Activated T-cell treated with anti-CD3 and anti-CD28 coated beads, Interleukin-2, amount 50 U/mL, for 4 hours (primary cell): ENCODE results near the gene SLC6A17. TPM values are rescaled to one million over a fixed set of nuclear protein-coding genes. Genes with fewer than 3 reads are reported as not detected.
A peak's percentile ranks its signal among the peaks of the same experiment; 100 is the strongest.

ENCODE experiments used
- ATAC-seq, 2 donors: fragments of 200-7000 bp; cut with Tn5 transposase; one replicate each; pipeline ENCODE4 v1.10.0; 2021
- DNase-seq: peaks from one replicate; pipeline ENCODE4 v3.0.0-alpha.2; 2020
- H3K27me3 Mint-ChIP-seq: one replicate; pipeline ENCODE4 v1.8.0; 2021; ENCODE audit warnings: low read depth, mixed read lengths
- H3K36me3 Mint-ChIP-seq: one replicate; pipeline ENCODE4 v1.8.0; 2022; ENCODE audit warnings: mixed read lengths; ENCODE audit not compliant: insufficient read depth
- H3K4me1 Mint-ChIP-seq: one replicate; pipeline ENCODE4 v1.8.0; 2021; ENCODE audit warnings: low read depth, mixed read lengths
- H3K4me3 Mint-ChIP-seq: one replicate; pipeline ENCODE4 v1.8.0; 2021; ENCODE audit warnings: mild to moderate bottlenecking, moderate library complexity, mixed read lengths
- H3K9me3 Mint-ChIP-seq: one replicate; pipeline ENCODE4 v1.8.0; 2021; ENCODE audit warnings: mixed read lengths
- total RNA-seq, 3 donors: library from RNA; stranded (reverse); gene quantifications; one replicate each; pipeline ENCODE4 v1.2.1, GENCODE V29; 2021

The SLC6A17 gene
- total RNA-seq, 3 donors from 2014 or later: 0.05 to 0.10 TPM; not detected in 1

DNA sequence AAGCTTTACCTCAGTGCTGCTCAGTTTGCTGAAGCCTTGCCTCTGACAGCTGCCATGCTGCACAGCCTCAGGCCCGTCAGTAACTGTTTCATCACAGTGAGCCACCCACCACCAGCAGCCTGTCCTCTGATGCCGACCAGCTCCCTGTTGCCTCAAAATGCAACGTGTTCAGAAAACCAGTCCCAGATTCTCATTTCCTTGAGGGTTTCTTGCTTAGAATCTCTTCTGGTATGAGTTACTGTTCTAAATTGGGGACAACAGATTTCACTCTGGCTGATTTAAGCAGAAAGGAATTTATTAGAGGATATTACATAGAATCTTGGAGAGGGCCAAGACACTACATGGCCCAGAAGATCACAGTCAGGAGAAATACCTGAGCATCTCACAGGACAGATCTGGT lies 27.1 kb upstream of the SLC6A17 start:
- peaks cover 3% of the 10 kb centered on the region for H3K9me3 Mint-ChIP-seq
- peaks cover 5% of the 10 kb centered on the region for H3K4me1 Mint-ChIP-seq
- DNase-seq: no peak
- peaks cover 31% of the 10 kb centered on the region for H3K27me3 Mint-ChIP-seq
- no peak overlapping the region for H3K4me3 Mint-ChIP-seq
- no peak for ATAC-seq
- no peaks in the 10 kb centered on the region for H3K36me3 Mint-ChIP-seq

DNA sequence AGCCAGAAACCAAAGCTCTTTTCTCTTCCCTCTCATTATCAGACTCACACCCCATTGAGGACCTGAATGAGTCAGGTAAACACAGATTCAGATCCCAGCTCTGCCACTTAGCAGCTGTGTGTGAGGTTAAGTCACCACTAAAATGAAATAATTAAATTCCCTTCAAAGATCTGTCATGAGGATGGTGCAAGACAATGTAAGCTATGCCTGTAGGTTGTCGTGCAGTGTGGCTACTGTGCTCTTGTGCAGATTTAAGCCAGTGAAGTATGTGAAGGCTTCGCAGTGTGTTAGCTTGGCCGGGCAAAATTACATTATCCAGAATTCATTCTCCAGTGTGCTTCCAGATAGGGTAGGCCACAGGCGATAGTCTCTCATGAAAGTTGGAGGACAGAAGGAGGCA lies 24.5 kb upstream of the SLC6A17 start:
- H3K36me3 Mint-ChIP-seq: no peaks in the 10 kb centered on the region

DNA sequence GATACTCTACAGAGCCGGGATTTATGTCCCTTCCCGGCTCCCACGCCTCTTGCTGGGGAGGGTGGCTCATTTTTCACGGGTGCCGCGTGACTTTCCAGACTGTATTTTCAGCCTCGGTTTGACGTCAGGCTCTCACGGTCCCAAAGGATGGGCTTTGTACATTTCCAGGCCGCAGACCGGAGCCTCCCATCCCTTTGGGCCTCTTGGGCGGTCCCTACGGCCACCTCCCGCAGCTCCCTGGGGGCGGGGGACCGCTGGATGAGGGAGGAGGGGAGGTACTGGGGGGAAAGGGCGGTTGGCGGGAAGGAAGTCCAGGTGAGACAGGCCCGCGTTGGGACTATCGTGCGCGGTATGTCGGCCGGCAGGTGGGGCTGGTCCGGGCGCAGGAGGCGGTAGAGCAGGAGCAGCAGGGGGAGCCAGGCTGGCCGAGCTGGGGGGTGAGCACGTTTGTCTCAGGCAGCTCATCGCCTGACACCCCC lies 20.1 kb upstream of the SLC6A17 start:
- Mint-ChIP-seq H3K4me3 (no peak overlapping the region), H3K36me3 (no peaks in the 10 kb centered on the region), H3K27me3 (peaks cover 45% of the 10 kb centered on the region), H3K4me1 (peaks cover 2% of the 10 kb centered on the region), H3K9me3 (peaks cover 3% of the 10 kb centered on the region)
- DNase-seq (no peak), ATAC-seq (peak in 1 of 2 donors; percentile 53)

More for the DNA sequence above, 24.5 kb upstream of the SLC6A17 start:
- ATAC-seq (no peak), DNase-seq (no peak)
- peaks cover 2% of the 10 kb centered on the region for H3K4me1 Mint-ChIP-seq
- peaks cover 48% of the 10 kb centered on the region for H3K27me3 Mint-ChIP-seq
- H3K9me3 Mint-ChIP-seq: peaks cover 3% of the 10 kb centered on the region
- no peak overlapping the region for H3K4me3 Mint-ChIP-seq

DNA sequence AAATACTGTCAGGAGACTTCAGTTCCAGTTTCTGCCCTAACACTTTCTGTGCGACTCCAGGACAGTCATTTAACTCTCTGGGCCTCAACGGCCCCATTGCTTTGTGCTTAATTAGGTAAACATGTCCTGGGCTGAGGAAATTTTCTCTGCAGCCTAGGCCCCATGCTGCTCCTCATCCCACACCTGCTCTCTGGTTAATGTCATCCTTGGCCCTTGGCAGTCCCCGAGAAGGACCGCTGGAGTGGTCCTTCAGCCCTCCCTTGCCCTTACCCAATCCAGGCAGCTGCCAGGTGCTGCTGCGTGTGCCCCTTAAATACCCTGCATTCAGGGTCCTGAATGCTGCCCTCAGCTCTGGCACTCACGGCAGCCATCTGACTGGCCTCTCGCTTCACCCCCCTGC lies 19.3 kb upstream of the SLC6A17 start:
- H3K4me1 Mint-ChIP-seq: peaks cover 2% of the 10 kb centered on the region
- no peak for DNase-seq
- peaks cover under 1% of the 10 kb centered on the region for H3K9me3 Mint-ChIP-seq
- H3K4me3 Mint-ChIP-seq: no peak overlapping the region
- no peaks in the 10 kb centered on the region for H3K36me3 Mint-ChIP-seq
- ATAC-seq: no peak
- H3K27me3 Mint-ChIP-seq: peaks cover 45% of the 10 kb centered on the region

DNA sequence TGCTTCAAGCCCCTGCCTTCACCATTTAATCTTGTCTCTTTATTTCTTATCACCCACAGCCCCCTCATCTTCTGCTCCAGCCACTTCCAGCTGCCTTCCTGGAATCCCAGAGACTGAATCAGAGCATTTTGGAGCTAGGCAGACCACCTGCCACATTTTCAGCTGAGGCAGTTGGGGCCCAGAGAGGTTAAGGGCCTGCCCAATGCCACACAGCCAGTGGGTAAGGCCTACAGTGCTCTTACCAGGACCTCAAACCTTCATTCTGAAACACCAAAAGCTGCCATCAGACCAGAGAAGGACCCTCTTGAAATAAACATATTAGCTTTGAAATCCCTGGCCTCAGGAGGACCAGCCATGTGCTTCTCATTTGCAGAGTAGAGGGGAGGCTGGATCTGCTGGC lies 17.6 kb upstream of the SLC6A17 start:
- Mint-ChIP-seq H3K27me3 (peaks cover 50% of the 10 kb centered on the region), H3K36me3 (no peaks in the 10 kb centered on the region)
- ATAC-seq: no peak

DNA sequence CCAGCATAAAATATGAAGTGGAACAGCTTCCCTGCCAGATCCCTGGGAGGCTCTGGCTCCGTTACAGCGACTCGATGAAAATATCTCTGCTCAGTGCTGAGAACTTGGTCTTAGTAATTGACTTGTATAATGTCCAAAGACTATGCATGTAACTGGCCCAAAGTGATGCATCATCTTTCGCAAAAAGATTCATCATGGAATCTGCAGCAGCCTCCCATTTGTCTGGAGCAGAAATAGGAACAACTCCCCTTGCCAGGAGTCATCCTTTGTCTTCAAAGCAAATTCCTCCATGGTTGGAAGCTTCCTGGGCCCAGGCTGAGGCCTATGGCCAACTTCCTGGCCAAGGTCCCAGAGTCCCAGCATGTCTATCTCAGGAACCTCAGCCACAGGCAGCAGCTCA lies 16.9 kb upstream of the SLC6A17 start:
- Mint-ChIP-seq H3K4me3 (no peak overlapping the region), H3K27me3 (peaks cover 48% of the 10 kb centered on the region), H3K36me3 (no peaks in the 10 kb centered on the region), H3K9me3 (no peaks in the 10 kb centered on the region), H3K4me1 (peaks cover 13% of the 10 kb centered on the region)
- no peak for ATAC-seq
- no peak for DNase-seq

More for the DNA sequence above, 17.6 kb upstream of the SLC6A17 start:
- no peak for DNase-seq
- no peak overlapping the region for H3K4me3 Mint-ChIP-seq
- H3K9me3 Mint-ChIP-seq: no peaks in the 10 kb centered on the region
- H3K4me1 Mint-ChIP-seq: peaks cover 12% of the 10 kb centered on the region

DNA sequence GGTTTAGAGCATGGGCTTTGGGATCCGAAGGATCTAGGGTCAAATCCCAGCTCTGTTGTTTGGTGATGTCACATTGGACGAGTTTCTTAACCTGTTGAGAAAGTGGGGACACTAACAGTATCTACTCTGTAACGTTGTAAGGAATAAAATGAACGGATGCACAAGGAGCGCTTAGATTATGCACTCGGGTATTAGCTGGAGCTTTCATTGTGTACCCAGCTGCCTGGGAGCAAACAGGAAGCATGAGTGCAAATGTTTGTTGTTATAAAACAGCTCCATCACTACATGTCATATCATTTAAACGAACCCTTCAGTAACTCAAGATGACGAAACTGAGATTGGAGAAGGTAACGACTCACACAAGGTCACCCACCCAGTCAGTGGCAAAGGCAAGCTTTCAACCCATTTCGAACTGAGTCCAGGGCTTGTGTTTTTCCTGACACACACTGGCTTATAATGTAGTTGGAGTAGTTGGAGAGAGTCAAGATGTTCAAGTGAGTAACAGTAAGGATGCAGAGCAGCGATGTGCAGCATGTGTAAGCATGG lies 16.2 kb upstream of the SLC6A17 start:
- Mint-ChIP-seq H3K9me3 (no peaks in the 10 kb centered on the region), H3K36me3 (no peaks in the 10 kb centered on the region), H3K27me3 (peaks cover 45% of the 10 kb centered on the region), H3K4me1 (peaks cover 13% of the 10 kb centered on the region), H3K4me3 (no peak overlapping the region)
- ATAC-seq (no peak), DNase-seq (no peak)

DNA sequence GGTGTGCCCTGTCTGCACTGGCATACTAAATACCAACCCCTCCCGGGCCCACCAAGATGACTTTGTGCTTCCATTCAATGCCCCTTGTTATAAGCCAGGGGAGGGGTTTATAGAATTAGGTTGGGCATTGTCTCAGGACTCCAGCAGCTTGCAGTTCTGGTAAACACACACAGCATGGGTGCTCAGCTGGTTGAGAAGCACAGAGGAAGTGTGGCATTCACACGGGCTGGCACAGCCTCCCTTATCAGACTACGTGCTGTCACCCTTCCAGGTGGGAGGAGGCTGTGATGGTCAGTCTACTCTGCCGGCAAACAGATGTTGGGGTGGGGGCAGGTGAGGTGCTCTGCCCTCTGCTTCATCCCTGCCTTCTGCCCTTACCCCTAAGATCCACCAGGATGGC lies 15.0 kb upstream of the SLC6A17 start:
- Mint-ChIP-seq H3K36me3 (no peaks in the 10 kb centered on the region), H3K27me3 (peaks cover 41% of the 10 kb centered on the region)

DNA sequence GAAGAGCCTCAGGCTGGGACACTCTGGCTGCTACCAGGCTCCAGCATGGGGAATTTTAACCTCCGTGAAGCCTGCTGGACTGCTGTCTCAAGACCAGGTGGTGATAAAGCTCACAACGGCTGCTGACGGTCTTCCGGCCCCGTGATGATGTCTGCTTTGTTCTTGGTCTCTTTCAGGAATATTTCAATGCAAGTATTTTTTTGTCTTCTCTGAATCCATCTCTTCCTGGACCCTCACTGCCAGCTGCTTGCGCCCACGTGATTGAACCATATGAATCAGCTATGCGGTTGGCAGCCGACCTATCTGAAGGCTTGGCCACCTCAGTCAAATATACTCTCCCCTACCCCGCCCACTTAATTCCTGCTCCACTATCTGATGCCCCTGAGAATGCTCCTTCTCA lies 14.6 kb upstream of the SLC6A17 start:
- Mint-ChIP-seq H3K4me3 (no peak overlapping the region), H3K36me3 (no peaks in the 10 kb centered on the region), H3K9me3 (no peaks in the 10 kb centered on the region), H3K4me1 (peaks cover 11% of the 10 kb centered on the region), H3K27me3 (peaks cover 39% of the 10 kb centered on the region)
- DNase-seq (no peak), ATAC-seq (no peak)

More for the DNA sequence above, 15.0 kb upstream of the SLC6A17 start:
- DNase-seq (no peak), ATAC-seq (peak in 1 of 2 donors; percentile 7)
- Mint-ChIP-seq H3K4me1 (peaks cover 13% of the 10 kb centered on the region), H3K9me3 (no peaks in the 10 kb centered on the region), H3K4me3 (no peak overlapping the region)

DNA sequence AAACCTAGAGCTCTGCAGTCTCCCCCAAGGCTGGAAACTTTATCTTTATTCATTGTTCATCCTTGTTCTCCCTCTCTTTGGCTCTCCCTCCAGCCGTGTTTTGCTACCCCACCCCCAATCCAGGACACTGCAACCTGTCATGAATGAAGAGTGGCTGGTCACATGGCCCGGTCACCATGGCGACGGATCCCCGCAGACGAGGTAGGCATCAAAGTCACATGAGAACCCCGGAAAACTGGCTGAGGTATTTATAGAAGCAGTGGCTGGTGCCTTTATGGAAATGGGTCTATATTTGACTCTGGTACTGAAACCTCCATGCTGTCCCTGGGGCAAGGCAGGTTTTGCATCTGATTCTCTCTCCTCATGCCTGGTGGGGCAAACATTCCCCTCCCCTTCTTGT lies 13.4 kb upstream of the SLC6A17 start:
- DNase-seq: no peak
- Mint-ChIP-seq H3K27me3 (peaks cover 28% of the 10 kb centered on the region), H3K36me3 (no peaks in the 10 kb centered on the region), H3K9me3 (no peaks in the 10 kb centered on the region), H3K4me3 (no peak overlapping the region), H3K4me1 (peaks cover 10% of the 10 kb centered on the region)
- peak in 1 of 2 donors; percentile 38 for ATAC-seq

DNA sequence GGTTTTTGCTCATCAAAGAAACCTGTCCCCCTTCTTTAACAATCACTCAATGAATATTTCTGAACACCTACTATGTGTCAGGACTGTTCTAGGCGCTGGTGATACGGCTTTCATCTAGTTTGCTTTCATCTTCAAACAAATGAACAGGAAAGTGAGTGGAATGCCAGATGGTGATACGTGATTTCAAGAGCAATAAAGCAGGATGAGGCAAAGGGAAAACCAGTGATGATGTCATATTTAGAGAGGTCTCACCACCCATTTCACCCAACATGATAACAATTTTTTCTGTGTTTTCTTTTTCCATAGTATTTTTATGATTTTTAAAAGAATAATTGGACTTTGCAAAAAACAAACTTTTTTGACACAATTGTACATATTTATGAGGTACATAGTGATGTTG lies 11.3 kb upstream of the SLC6A17 start:
- no peak overlapping the region for H3K4me3 Mint-ChIP-seq
- H3K36me3 Mint-ChIP-seq: no peaks in the 10 kb centered on the region
- peaks cover 10% of the 10 kb centered on the region for H3K4me1 Mint-ChIP-seq
- no peaks in the 10 kb centered on the region for H3K9me3 Mint-ChIP-seq
- ATAC-seq (no peak), DNase-seq (no peak)
- peaks cover 26% of the 10 kb centered on the region for H3K27me3 Mint-ChIP-seq

DNA sequence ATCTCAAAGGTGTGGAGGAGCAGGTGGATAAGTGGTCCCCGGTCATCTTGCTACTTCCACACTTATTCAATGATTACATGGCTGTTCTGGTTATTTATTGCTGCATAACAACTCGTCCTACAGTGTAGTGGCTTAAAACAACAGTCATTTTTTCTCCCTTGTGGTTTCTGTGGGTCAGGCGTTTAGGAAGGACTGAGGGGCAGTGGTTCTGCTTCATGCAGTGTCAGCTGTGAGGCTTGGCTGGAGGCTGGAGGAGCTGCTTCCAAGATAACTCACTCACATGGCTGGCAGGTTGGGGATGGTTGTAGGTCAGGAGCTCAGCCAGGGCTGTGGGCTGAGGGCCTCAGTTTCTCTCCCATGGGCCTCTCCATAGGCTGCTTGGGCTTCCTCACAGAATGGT lies 5.9 kb upstream of the SLC6A17 start:
- Mint-ChIP-seq H3K36me3 (no peaks in the 10 kb centered on the region), H3K27me3 (peaks cover 7% of the 10 kb centered on the region), H3K4me3 (no peak overlapping the region), H3K4me1 (no peaks in the 10 kb centered on the region), H3K9me3 (no peaks in the 10 kb centered on the region)
- ATAC-seq (no peak), DNase-seq (no peak)

DNA sequence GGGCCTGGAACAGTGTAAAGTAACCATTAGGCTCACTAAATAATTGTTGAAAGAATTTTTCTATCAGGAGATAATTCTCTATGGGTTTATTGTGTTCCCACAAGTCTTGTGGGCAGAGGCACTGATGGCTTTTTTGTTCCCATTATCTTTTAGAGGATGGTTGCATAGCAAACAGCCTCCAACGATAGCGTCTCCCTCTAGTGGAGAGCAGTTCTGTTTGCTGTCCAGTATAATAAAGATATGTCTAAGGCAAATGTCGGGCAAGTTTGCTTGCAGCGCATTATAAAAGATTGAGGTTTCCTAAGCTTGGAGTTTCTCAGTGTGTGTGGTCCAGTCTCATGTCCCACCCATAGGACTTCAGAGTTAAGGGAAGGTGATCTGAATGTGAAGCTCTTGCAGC lies 1.3 kb upstream of the SLC6A17 start:
- no peak for ATAC-seq
- Mint-ChIP-seq H3K9me3 (no peaks in the 10 kb centered on the region), H3K36me3 (no peaks in the 10 kb centered on the region), H3K4me3 (no peak overlapping the region), H3K4me1 (no peaks in the 10 kb centered on the region), H3K27me3 (peaks cover 25% of the 10 kb centered on the region)
- no peak for DNase-seq

DNA sequence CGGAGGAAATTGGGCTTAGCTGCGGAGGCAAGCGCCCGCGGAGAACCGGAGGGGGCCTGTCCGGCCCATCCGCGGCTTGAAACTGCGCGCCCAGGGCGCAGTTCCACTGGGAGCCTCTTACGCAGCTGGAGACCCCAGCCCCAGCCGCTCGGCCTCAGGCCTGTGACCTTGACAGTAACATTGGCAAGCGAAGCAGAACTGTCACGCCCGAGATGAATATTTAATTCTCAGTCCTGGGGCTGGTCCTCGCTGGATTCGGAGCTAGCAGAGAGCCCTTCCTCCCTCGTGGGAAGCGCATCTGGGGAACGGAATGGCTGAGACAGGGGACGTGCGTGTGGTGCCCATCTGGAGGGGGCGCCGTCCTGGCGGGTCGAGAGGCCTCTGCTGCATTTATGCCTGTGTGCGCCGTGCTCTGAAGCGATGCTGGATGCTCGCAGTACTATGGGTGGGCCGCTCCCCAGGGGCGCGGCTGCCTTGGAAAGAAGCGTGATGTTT lies 928 bp downstream of the SLC6A17 start:
- Mint-ChIP-seq H3K27me3 (peaks cover 48% of the 10 kb centered on the region), H3K36me3 (no peaks in the 10 kb centered on the region), H3K4me3 (no peak overlapping the region), H3K9me3 (no peaks in the 10 kb centered on the region), H3K4me1 (no peaks in the 10 kb centered on the region)
- ATAC-seq (peak in 1 of 2 donors; percentile 7), DNase-seq (no peak)

DNA sequence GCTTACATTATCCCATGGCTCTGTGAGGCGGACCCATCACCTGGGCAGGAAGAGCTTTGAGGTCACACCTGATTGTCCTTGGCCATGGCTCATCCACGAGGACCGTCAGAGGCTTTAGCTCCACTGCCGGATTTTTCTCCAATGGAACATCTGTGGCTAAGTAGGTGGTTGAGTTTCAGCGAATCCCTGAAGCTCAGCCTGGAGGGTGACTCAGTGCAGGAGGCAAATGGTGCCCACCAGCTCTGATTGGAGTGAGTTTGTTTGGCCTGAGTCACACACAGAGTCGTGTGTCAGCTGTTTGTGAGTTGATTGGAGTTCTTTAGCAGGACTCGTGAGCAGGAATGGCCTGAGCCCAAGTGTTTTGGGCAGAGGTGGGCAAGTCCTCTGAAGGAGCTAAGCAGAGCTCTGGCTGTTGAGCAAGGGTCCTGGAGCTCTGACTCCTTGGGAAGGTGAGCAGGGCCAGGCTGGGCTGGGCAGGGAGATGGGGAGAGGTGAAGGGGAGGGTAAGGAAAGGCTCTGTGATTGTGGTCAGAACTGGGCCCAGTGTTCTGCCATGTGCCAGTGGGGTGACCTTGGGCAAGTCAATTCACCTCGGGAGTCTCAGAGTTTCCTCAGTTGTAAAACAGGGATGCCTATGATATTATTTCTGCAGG lies 2.0 kb downstream of the SLC6A17 start:
- H3K27me3 Mint-ChIP-seq: peaks cover 58% of the 10 kb centered on the region
- H3K36me3 Mint-ChIP-seq: no peaks in the 10 kb centered on the region
- H3K9me3 Mint-ChIP-seq: no peaks in the 10 kb centered on the region
- DNase-seq (no peak), ATAC-seq (no peak)
- H3K4me1 Mint-ChIP-seq: no peaks in the 10 kb centered on the region
- no peak overlapping the region for H3K4me3 Mint-ChIP-seq
